ENCODE results near the gene MAML2.

MAML2 gene

GRCh38 chr11:96338910-96339705 is 3.9 kb downstream of the MAML2 start:
- no peak for DNase-seq

GRCh38 chr11:96337541-96338431 is 5.2 kb downstream of the MAML2 start:
- DNase-seq = no peak

- DNase-seq = no peak
Observed at GRCh38 chr11:96335388-96335787, 7.6 kb downstream of the MAML2 start.

- DNase-seq = no peak
Observed at GRCh38 chr11:96334219-96334618, 8.8 kb downstream of the MAML2 start.

- DNase-seq = no peak
Observed at GRCh38 chr11:96333191-96333719, 9.7 kb downstream of the MAML2 start.

GRCh38 chr11:96332126-96332771 is 10.7 kb downstream of the MAML2 start:
- no peak for DNase-seq

GRCh38 chr11:96331699-96332116 is 11.3 kb downstream of the MAML2 start:
- no peak for DNase-seq

- DNase-seq = no peak
Observed at GRCh38 chr11:96330511-96330859, 12.5 kb downstream of the MAML2 start.

- no peak for DNase-seq
Observed at GRCh38 chr11:96329855-96330510, 13.0 kb downstream of the MAML2 start.

- no peak for DNase-seq
Observed at GRCh38 chr11:96329419-96329818, 13.6 kb downstream of the MAML2 start.

GRCh38 chr11:96328395-96329010 is 14.5 kb downstream of the MAML2 start:
- DNase-seq = no peak

GRCh38 chr11:96326959-96327358 is 16.0 kb downstream of the MAML2 start:
- no peak for DNase-seq

- DNase-seq = no peak
Observed at GRCh38 chr11:96324912-96325311, 18.1 kb downstream of the MAML2 start.

- no peak for DNase-seq
Observed at GRCh38 chr11:96323642-96323985, 19.4 kb downstream of the MAML2 start.

- DNase-seq = no peak
Observed at GRCh38 chr11:96322775-96323641, 20.0 kb downstream of the MAML2 start.

GRCh38 chr11:96321091-96321490 is 21.9 kb downstream of the MAML2 start:
- DNase-seq = no peak

- no peak for DNase-seq
Observed at GRCh38 chr11:96319898-96320656, 22.9 kb downstream of the MAML2 start.

GRCh38 chr11:96318850-96319249 is 24.1 kb downstream of the MAML2 start:
- DNase-seq = no peak

GRCh38 chr11:96318399-96318798 is 24.6 kb downstream of the MAML2 start:
- no peak for DNase-seq

GRCh38 chr11:96317985-96318384 is 25.0 kb downstream of the MAML2 start:
- DNase-seq = no peak

- no peak for DNase-seq
Observed at GRCh38 chr11:96317571-96317970, 25.4 kb downstream of the MAML2 start.

All from effector CD8-positive, alpha-beta T cell (primary cell).